ENCODE measurements around the gene GLS. TPM values are rescaled to one million over a fixed set of nuclear protein-coding genes. Genes with fewer than 3 reads are reported as not detected.

Gene GLS
- total RNA-seq = 179 and 190 TPM in 2 replicates

- intact Hi-C loops (cut with micrococcal nuclease) = loop anchor here (1.0 to 5.0 kb wide), 15 partner anchors 30 to 1118 kb away; partner anchors contain the start of genes HIBCH, INPP1, NEMP2 and ORMDL1
These were observed at the start of gene GLS for GRCh38 chr2:190880378-190881083. TSS of gene GLS (plus strand) at chr2:190880821. CDS start at chr2:190881085, 264 bp downstream.

- intact Hi-C loops (cut with micrococcal nuclease) = no loop called here
These were observed 48.7 kb upstream of the GLS start for GRCh38 chr2:190831941-190832340.

DNA sequence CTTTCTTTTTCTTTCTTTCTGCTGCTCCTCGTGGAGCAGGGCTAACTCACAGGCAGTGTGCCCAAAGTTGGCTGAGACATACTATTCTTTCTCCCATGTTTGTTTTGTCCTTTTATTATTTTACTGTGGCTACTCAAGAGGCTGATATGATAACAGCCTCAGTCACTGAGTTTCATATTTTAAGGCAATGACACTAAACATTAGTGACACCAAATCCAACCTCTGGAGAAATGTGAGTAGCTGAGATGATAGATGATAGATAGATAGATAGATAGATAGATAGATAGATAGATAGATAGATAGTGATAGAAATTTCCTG, 45.8 kb upstream of the GLS start:
- intact Hi-C loops (cut with micrococcal nuclease) = no loop called here

DNA sequence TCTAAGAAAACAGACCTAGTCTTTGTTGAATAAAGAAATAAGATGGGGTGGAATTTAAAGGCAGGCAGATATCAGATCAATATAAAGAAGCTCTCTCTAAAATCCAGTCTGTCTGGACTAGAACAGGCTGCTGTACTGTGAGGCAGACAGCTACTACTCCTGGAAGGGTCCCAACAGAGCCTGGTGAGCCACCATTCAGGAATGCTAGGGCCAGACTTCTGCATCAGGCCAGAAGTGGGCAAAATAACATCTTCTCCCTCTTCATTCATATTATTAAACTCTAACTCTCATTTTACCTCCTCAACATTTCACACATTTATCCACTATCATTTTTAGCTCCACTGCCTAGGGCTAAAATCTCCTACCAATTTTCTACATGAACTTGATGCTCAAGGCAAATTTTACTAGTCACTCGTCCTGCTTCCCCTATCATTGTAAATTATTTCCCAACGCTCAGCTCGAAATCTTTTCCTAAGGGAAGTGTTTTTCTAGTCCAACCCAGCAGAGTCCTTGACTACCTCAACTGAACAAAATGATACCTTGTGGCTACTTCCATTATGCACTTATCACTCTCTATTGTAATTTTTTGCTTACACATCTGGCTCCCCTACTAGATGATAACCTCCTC, 45.2 kb upstream of the GLS start:
- intact Hi-C loops (cut with micrococcal nuclease) = no loop called here

DNA sequence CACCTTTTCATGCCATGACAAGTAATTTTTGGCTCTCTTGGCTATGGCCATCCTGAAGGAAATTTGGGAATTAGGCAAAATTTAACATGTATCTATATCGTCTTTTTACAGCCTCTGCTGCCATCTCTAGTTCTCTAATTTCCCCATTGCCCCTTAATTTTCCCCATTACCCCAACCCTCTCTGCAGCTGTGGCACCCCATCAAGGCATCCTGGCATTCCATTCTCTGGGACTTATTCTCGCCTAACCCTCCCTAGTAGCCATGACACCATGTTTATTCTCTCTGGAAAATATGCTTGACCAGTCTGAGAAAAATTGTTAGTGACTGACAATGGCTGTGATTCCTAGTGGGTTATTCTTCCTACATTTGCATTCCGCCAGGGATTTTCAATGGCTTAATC, 43.9 kb upstream of the GLS start:
- intact Hi-C loops (cut with micrococcal nuclease) = no loop called here

GRCh38 chr2:190837420-190837819, 43.2 kb upstream of the GLS start:
- intact Hi-C loops (cut with micrococcal nuclease) = no loop called here

DNA sequence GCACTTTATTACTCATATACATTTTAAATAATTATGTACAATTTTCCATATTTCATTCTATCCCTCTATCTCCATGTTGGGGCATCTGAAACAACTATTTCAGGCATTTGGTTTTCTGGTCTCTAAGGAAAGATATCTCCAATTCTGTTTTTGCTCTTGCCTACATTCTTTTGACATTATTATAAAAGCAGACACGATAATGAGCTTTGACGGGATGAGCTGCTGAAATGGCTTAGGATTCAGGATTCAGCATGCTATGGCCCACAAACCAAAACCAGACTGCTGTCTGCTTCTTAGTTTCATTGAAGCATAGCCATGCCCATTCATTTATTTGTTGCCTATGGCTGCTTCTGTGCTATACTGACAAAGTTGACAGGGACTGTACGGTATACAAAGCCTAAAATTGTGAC, 42.7 kb upstream of the GLS start:
- intact Hi-C loops (cut with micrococcal nuclease) = no loop called here

GRCh38 chr2:190838492-190838910, 42.1 kb upstream of the GLS start:
- intact Hi-C loops (cut with micrococcal nuclease) = no loop called here

GRCh38 chr2:190840569-190841172, 40.0 kb upstream of the GLS start:
- intact Hi-C loops (cut with micrococcal nuclease) = loop anchor here (5.0 kb wide), 1 partner anchor 48 kb away; no protein-coding TSS in a partner anchor

DNA sequence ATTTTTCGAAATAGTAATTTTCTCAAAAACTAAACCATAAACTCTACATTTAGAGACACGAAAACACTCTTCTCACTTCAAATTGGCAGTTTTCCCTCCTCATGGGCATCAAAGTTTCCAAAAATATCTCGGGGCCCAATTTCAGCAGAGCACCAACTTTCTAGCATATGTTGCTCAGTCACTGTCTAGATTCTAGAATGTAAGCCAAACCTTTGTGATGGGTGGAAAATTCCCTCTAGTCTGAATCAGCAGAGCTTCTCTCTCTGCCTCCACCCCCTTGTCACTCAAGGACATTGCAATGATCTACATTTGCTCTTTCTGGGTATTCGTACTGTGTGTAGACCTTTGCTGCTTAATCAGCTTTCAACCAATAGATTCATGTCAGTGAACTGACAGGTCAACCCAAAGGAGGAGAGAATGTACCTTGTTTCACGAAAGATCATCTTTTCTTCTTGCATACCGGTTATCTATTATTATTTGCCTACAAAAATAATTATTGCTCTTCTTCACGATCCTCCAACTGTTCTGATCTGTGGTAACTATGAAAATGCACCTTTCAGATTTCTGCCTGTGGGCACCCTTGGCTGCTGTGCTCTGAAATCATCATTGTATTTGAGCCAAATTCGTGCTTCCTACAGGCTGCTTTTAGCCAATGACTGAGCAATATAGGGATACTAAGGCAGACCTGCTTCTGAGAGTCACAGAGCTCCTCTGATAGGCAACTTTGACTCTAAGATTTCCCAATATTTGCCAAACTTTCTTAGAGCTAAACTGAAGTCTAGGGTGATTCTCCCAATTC, 38.7 kb upstream of the GLS start:
- intact Hi-C loops (cut with micrococcal nuclease) = loop anchor here (5.0 kb wide), 1 partner anchor 50 kb away; no protein-coding TSS in a partner anchor

DNA sequence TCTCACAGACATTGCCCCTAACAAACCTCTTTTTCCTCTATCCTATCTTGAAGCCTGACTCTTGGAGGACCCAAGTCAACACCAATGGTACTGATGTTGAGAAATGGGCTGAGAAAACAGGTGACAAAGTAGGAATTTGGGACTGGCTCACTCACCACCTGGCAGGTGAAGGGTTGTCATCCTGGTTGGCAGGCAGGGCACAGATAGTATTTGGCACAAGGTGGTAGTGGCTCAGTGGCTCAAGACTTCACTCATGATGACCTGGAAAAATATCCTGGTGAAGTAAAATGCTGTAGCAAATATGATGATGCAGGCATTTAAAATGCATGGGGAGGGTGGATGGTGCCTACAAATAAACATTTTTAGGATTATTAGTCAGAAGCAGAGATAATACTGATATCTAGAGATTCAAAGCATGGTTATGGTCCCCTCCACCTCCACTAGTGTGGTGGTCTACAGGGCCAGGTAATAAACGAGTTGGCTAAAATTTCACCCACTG, 38.0 kb upstream of the GLS start:
- intact Hi-C loops (cut with micrococcal nuclease) = loop anchor here (5.0 kb wide), 1 partner anchor 50 kb away; no protein-coding TSS in a partner anchor

DNA sequence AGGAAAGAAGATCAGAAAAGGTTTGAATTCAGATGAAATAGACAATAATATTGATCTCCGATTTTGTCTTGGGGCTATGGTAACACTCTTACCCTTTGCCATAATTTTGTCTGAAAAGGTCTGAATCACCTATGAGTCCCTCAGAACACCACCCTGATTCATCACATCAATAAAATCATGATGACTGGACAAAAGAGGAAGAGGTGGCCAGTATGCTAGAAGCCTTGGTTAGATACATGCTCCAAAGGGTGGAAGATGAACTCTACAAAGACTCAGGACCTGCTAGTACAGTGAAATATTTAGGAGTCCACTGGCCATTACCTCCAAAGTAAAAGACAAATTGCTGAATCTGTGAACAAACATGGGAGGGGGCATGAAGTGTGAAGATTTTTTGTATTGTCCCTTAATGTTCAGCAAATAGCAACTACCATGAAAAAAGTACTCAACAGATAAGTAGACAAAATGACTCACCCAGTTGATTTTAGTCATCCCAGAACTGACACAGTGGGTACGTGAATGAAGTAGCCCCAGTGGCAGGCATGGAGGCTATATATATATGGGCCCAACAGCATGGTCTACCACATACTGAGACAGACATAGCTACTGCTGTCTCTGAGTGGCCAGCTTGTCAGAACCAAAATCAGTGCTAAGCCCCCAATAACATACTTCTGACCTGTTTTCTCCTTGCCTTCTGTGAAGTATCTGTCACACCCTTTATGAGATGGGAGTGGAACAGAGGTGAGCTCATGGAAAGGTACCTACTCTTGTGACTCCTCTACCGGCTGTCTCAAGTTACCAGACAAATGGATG, 36.5 kb upstream of the GLS start:
- intact Hi-C loops (cut with micrococcal nuclease) = loop anchor here (5.0 kb wide), 1 partner anchor 52 kb away; no protein-coding TSS in a partner anchor

DNA sequence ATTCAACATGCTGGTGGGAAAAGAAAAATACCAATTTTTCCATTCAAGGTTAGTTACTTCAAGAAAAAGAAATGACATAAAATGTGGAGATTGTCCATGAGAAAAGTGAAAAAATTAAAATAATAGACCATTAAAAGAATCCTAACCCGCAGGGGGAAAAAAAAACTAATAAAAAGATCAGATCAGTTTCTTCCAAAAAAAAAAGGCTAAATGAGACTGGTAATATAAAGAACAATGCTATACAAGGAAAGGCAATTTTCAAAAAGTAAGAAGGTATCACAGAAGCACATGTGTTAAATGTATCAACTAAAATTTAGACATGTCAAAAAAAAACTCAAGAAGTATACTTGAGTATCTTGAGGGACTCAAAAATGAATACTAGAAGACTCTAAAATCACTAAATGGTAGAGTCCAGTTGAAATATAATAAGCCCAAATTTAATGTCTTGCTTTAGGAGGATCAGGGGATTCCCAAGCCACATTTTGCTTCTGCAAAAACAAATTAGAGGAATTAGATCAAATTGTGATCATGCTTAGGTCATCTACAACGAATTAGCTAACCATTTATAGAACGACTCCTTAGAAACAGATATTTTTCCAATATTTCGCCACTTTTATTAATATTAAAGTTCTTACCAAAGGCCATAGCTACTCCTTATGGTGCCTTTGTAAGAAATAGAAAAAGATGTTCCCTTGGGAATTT, 35.8 kb upstream of the GLS start:
- intact Hi-C loops (cut with micrococcal nuclease) = loop anchor here (5.0 kb wide), 1 partner anchor 53 kb away; no protein-coding TSS in a partner anchor

DNA sequence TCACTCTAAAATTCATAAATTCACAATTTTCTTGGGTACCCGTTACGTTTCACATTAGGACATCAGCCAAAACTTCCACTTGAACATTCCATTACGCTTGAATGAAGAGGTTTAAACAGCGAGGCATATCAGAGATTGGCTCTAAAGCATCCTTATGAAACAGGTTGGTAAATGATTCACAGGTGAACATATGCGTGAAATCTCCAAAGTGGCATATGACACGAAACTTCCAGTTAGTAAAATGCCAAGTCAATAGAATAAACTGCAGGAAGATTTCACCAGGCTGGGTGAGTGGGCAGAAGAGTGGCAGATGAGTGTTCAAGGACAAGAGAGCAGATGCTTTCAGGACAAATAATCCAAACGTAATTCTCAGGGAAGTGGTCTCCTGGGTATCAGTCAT, 33.9 kb upstream of the GLS start:
- intact Hi-C loops (cut with micrococcal nuclease) = no loop called here

- intact Hi-C loops (cut with micrococcal nuclease) = no loop called here
These were observed 33.0 kb upstream of the GLS start for GRCh38 chr2:190847504-190848081.

DNA sequence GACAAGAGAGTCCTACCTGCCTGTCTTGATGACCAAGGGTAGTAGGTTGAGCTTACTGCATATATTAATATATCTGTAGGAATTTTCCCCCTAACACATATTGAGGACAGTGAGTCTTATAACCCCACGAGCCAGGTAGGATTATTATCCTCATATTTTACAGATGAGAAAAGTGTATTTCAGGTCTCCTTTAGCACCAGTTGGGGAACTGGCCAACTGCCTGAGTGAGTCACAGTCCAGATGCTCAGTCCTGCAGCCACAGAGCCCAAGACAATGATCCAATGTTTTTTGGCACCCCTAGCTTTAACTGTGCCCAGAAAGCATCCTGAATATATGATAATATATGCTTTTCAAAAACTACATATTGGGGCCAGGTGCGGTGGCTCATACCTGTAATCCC, 30.8 kb upstream of the GLS start:
- intact Hi-C loops (cut with micrococcal nuclease) = loop anchor here (1.0 to 5.0 kb wide), 6 partner anchors 26 to 181 kb away; partner anchors contain the start of gene GLS

DNA sequence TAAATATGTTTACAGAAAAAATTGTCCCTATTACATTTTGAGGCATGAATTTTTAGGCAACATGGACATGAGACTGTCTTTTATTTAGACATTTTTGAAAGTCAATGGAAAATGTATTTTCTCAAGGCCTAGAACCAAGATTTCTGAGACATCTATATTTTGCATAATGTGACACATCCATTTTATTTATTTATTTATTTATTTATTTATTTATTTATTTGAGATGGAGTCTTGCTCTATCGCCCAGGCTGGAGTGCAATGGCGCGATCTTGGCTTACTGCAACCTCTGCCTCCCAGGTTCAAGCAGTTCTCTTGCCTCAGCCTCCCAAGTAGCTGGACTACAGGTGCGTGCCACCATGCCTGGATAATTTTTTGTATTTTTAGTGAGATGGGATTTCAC, 27.6 kb upstream of the GLS start:
- intact Hi-C loops (cut with micrococcal nuclease) = loop anchor here (5.0 kb wide), 1 partner anchor 109 kb away; no protein-coding TSS in a partner anchor

DNA sequence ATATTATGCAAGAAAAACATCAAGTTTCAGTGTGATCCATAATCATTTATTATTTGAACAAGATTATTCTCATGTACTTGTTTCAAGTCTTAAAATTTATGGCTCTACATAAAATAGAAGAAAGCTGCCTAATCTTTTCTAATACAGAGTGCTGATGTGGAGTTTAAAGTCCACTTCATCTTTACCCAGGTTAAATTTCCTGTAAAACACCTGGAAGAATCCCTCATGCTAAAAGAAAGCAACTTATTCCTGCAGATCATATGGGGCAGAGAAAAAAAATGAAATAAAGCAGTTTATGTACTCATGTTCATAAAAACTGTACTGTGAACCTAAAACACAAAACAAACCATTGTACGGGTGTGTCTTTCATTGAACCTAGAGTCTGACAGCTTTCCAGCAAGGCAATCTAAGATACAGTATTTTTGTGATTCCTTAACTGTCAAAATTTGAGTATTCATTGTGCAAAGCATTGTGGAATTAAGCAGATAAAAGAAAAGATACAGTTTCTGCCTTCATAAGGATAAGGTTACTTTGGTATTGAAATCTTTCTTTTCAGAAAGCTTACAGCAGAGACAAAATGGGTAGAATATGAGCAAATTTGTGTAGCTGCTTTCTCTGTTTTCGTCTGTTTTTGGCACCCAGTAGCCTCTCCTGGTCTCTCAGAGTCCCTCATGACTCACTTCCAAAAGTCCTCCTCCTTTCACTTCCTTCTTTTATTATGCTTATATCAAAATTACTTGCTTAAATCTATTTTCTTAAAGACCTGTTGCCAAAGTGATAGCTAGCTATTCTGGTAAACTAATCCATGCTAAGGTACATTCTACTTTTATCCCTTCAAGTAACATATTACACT, 26.9 kb upstream of the GLS start:
- intact Hi-C loops (cut with micrococcal nuclease) = loop anchor here (5.0 kb wide), 1 partner anchor 109 kb away; no protein-coding TSS in a partner anchor
